Measurements from ENCODE around the gene GGT5.
A peak's percentile ranks its signal among the peaks of the same experiment; 100 is the strongest.
"Not testable (repeated sequence)": the region's sequence is repeated elsewhere in the genome, so short reads cannot be mapped to it uniquely, and the experiment has no call there.

The GGT5 gene, protein sequence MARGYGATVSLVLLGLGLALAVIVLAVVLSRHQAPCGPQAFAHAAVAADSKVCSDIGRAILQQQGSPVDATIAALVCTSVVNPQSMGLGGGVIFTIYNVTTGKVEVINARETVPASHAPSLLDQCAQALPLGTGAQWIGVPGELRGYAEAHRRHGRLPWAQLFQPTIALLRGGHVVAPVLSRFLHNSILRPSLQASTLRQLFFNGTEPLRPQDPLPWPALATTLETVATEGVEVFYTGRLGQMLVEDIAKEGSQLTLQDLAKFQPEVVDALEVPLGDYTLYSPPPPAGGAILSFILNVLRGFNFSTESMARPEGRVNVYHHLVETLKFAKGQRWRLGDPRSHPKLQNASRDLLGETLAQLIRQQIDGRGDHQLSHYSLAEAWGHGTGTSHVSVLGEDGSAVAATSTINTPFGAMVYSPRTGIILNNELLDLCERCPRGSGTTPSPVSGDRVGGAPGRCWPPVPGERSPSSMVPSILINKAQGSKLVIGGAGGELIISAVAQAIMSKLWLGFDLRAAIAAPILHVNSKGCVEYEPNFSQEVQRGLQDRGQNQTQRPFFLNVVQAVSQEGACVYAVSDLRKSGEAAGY

DNA sequence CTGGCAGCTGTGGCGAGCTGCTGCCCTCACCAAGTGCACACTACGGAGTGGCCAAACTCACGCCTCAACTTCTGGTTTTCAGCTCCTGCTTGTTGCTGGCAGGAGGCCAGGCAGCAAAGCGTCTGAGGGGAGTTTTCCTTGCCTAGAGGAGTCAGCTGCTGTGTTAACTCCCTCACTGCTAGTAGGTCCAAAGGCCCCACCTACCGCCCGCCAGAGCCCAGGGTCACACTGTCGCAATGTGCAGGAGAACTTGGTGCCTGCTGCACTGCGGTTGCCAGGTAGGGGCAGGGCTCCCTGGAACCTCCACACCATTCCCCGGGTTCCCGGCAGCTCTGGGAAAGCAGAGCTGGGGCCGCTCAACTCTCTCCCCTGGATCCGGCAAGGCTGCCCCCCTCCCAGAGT lies at the start of gene GGT5:
GGT5 (minus strand) TSS at position 53 of the 402 bp plus-strand sequence. CDS start 357 bp downstream, outside the sequence.
- Mint-ChIP-seq H3K4me1 (peaks cover 24% of the 10 kb centered on the region), H3K4me3 (peak within 1 kb of the TSS; percentile 3)
- H3K9me3 Mint-ChIP-seq; ATAC-seq (replicated peaks; ENCODE audit: extremely low read depth, poor library complexity, severe bottlenecking); DNase-seq (ENCODE audit: low spot score in 2 of 2); H3K27me3 Mint-ChIP-seq; H3K27ac Mint-ChIP-seq (ENCODE audit: low read depth); H3K36me3 Mint-ChIP-seq (ENCODE audit: insufficient read depth): not testable (repeated sequence)

DNA sequence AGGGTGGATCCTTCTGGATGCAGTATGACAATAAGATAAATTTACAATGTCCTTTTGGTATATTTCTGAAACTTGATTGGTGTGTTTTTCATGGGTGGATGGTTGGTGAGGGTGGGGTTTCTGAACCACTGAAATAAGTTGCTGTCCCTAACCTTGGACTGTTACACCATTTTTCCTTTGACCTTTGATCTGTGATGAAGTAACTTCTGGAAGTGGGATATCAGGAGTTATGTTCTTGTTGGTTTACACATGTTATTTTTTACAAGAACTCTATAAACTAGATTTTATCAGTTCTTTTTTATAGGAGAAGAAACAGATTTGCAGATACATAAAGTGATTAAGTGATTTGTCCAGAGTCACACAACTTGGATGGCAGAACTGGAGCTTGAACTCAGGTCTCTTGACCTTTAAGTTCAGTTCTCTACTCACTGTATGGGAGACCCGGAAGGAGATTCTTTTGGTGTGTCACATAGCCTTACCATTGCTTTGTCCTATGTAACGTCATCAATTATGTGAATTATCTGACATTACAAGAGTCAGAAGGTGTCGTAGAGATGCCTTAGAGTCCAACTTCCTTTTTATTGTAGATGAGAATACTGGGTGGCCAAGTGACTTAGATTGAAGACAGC lies 47.4 kb upstream of the GGT5 start:
- DNase-seq (ENCODE audit: low spot score in 2 of 2); H3K9me3 Mint-ChIP-seq; H3K27me3 Mint-ChIP-seq; H3K4me3 Mint-ChIP-seq; H3K27ac Mint-ChIP-seq (ENCODE audit: low read depth); ATAC-seq (replicated peaks; ENCODE audit: extremely low read depth, poor library complexity, severe bottlenecking); H3K36me3 Mint-ChIP-seq (ENCODE audit: insufficient read depth): not testable (repeated sequence)
- peaks cover 30% of the 10 kb centered on the region for H3K4me1 Mint-ChIP-seq

DNA sequence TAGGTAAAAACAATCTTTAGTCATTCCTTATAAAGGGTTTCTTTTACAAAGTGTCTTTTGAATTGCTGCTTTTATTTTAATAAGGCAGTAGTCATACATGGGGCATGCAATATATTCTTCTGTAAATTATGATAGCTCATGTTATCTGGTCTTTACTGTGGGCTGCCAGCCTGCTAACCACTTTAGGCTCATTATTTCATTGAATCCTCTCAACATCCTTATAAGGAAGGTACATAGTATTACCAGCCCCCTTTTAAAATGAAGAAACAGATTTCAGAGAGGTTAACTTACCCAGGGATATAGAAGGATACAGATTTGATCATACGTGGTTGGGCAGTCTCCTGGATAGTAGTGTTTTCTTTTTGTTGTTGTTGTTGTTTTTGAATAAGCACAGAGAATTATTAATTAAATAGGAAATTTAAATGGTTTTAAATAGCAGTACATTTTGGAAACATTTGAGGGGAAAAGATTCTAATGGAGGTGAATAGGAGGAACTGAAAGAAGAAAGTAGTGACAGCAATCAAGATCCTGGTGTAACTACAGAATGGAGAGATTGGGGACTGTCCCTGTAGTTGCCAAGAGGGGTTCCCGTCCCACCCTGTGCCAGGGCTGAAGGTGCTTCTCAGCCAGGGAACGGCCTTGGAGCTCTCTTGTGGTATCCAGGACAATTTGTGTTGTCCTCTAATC lies 46.8 kb upstream of the GGT5 start:
- DNase-seq (ENCODE audit: low spot score in 2 of 2) (no peak), ATAC-seq (replicated peaks; ENCODE audit: extremely low read depth, poor library complexity, severe bottlenecking) (no peak)
- Mint-ChIP-seq H3K27ac (ENCODE audit: low read depth) (no peak overlapping the region), H3K4me3 (no peak overlapping the region), H3K9me3 (no peaks in the 10 kb centered on the region), H3K36me3 (ENCODE audit: insufficient read depth) (peaks cover 1% of the 10 kb centered on the region), H3K27me3 (no peaks in the 10 kb centered on the region), H3K4me1 (peaks cover 35% of the 10 kb centered on the region)

DNA sequence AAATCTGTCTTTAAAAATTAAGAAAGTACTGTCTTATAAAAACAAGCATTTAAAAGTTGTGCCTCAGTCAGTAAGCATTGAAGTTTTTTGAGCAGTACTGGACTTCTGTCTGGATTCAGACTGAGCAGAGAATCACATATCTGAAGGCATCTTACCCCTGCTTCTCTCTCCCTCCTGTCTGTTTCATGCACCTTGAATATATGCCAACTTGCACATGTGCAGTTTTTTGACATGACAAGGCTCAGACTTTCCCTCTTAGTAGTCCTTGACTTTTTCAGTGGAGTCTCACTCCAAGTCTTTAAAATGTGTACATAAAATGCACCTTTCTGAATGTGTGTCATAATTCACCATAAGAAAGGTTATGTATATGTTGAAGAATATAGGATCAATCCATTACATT lies 45.6 kb upstream of the GGT5 start:
- H3K36me3 Mint-ChIP-seq (ENCODE audit: insufficient read depth): peaks cover 1% of the 10 kb centered on the region
- H3K4me1 Mint-ChIP-seq: peaks cover 36% of the 10 kb centered on the region
- H3K9me3 Mint-ChIP-seq: no peaks in the 10 kb centered on the region
- no peak overlapping the region for H3K4me3 Mint-ChIP-seq
- no peak overlapping the region for H3K27ac Mint-ChIP-seq (ENCODE audit: low read depth)
- DNase-seq (ENCODE audit: low spot score in 2 of 2) (no peak), ATAC-seq (replicated peaks; ENCODE audit: extremely low read depth, poor library complexity, severe bottlenecking) (no peak)
- no peaks in the 10 kb centered on the region for H3K27me3 Mint-ChIP-seq

DNA sequence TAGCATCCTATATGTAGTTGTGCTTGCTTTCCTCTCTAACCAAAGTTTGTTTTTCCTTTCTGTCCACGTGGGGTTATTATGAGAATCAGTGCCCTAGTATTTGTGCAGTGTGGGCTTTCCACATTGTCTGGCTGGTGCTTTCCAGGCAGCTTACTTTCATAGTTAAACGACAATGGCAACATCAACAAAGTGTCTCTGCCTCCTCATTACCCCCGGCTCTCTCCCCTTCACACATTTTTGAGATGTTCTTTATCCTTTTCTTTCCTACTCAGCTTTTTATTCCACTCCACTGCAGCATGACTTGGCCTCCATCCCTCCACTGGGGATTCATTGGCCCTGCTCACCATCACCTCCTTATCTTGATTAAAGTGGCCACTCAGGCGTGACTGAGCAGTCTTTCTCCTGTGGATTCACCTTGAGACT lies 44.9 kb upstream of the GGT5 start:
- Mint-ChIP-seq H3K4me1 (peaks cover 43% of the 10 kb centered on the region), H3K27ac (ENCODE audit: low read depth) (no peak overlapping the region), H3K36me3 (ENCODE audit: insufficient read depth) (peaks cover 1% of the 10 kb centered on the region), H3K9me3 (no peaks in the 10 kb centered on the region), H3K27me3 (no peaks in the 10 kb centered on the region), H3K4me3 (no peak overlapping the region)
- ATAC-seq (replicated peaks; ENCODE audit: extremely low read depth, poor library complexity, severe bottlenecking) (no peak), DNase-seq (ENCODE audit: low spot score in 2 of 2) (no peak)

DNA sequence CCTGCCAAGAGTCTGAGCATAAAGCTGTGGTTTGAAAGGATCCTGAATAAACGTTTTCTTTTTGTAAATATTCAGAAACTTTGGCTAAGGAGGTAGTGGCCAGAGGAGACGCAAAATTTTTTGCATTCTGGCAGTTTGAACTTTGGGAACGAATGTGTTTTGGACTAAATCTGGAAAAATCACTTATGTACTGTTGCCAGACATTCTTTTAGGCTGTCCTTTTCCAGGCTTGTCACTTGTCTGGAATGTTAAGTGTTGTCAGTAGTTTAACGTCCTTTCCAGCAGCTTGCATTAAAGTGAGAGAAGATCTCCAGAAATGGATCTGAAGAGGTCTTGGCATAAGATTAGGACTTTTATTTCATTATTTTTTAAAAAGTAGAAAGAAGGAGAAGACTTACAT lies 44.2 kb upstream of the GGT5 start:
- H3K36me3 Mint-ChIP-seq (ENCODE audit: insufficient read depth): peaks cover 1% of the 10 kb centered on the region
- peaks cover 47% of the 10 kb centered on the region for H3K4me1 Mint-ChIP-seq
- ATAC-seq (replicated peaks; ENCODE audit: extremely low read depth, poor library complexity, severe bottlenecking) (no peak), DNase-seq (ENCODE audit: low spot score in 2 of 2) (no peak)
- H3K27ac Mint-ChIP-seq (ENCODE audit: low read depth): no peak overlapping the region
- H3K4me3 Mint-ChIP-seq: no peak overlapping the region
- no peaks in the 10 kb centered on the region for H3K27me3 Mint-ChIP-seq
- H3K9me3 Mint-ChIP-seq: no peaks in the 10 kb centered on the region

DNA sequence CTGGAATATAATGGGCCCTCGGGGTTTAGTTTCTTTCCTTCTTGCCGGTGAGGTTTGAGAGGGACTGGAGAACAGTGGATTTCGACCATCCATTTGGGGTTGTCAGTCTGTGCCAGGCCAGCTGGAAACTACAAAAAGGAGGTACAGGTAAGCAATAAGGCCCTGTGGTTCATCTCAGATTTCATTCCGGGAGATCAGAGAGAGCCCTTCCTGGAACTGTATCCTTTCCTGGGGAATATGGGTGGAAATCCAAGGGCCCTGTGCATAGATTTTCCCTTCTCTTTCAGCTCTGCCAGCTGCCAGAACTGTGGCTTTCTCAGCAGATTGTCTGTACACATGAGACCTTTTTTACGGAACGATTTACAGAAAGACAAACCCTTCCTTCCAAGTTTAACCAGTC lies 42.9 kb upstream of the GGT5 start:
- H3K36me3 Mint-ChIP-seq (ENCODE audit: insufficient read depth): not testable (repeated sequence)

DNA sequence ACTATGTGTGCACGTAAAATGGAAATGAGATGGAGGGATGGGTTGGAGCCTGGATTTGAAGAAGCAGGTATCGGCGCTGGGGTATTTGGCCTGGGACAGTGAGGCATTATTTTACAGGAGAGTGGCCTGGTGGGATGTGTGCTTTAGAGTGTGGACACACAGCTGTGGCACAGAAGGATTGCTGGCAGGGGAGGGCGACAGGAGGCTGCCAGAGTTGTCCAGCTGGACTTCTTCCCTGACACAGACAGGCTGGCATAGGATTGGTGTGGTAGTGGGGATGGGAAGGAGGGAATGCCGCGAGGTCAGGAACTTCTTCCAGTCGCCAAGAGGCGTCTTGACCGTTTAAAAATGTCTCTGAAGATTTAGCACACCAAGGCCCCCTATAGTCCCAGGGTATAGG lies 42.3 kb upstream of the GGT5 start:
- H3K36me3 Mint-ChIP-seq (ENCODE audit: insufficient read depth); ATAC-seq (replicated peaks; ENCODE audit: extremely low read depth, poor library complexity, severe bottlenecking); H3K27me3 Mint-ChIP-seq; DNase-seq (ENCODE audit: low spot score in 2 of 2); H3K9me3 Mint-ChIP-seq; H3K4me3 Mint-ChIP-seq: not testable (repeated sequence)
- Mint-ChIP-seq H3K4me1 (peaks cover 50% of the 10 kb centered on the region), H3K27ac (ENCODE audit: low read depth) (peak overlapping the region; percentile 3)

More for the DNA sequence above, 42.9 kb upstream of the GGT5 start:
- not testable (repeated sequence) for H3K27me3 Mint-ChIP-seq; H3K27ac Mint-ChIP-seq (ENCODE audit: low read depth); H3K4me3 Mint-ChIP-seq; DNase-seq (ENCODE audit: low spot score in 2 of 2); ATAC-seq (replicated peaks; ENCODE audit: extremely low read depth, poor library complexity, severe bottlenecking); H3K9me3 Mint-ChIP-seq
- H3K4me1 Mint-ChIP-seq: peaks cover 50% of the 10 kb centered on the region

DNA sequence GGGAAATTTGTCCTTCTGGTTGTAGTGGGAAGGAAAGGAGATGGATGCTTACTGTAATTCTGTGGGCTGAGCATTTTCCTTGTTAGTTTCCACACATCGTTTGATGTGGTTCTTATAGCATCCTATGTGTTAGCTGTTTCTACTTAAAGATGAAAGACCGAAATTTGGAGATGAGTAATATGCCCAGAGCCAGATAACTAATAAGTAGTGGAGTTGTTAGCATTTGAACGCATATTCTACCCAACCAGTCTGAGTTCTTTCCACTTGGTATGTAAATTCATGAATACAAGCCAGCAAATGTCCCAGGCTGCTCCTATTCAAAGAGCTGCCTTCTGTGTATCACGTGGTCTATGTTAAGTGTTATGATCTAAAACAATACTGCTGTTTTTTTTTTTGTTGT lies 40.4 kb upstream of the GGT5 start:
- Mint-ChIP-seq H3K9me3 (no peaks in the 10 kb centered on the region), H3K4me1 (peaks cover 40% of the 10 kb centered on the region), H3K27ac (ENCODE audit: low read depth) (peak overlapping the region; percentile 7), H3K36me3 (ENCODE audit: insufficient read depth) (peaks cover 2% of the 10 kb centered on the region), H3K4me3 (peak overlapping the region; percentile 4), H3K27me3 (no peaks in the 10 kb centered on the region)
- no peak for DNase-seq (ENCODE audit: low spot score in 2 of 2)
- peak; percentile 66 for ATAC-seq (replicated peaks; ENCODE audit: extremely low read depth, poor library complexity, severe bottlenecking)

DNA sequence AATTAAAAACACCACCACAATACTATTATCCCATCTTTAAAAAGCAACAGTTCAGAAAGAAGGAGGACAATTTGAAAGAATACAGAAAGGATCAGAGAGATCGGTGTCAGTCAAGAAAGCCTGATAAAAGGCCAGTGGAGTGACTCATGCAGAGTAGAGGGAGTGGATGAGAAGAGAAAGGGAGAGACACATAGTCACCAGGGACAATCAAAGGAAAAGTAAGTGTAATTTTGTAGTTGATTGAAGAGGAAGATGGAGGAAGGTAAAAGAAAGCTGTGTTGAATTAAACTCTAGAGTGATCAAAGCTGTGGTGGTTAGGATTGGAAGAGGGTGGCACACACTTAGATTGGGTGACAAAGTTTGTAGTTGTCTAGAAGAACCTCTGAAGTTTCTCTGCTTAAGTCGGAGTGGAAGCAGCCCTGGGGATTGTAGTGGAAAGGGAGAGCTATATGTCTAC lies 39.9 kb upstream of the GGT5 start:
- H3K27ac Mint-ChIP-seq (ENCODE audit: low read depth): peak overlapping the region; percentile 7
- DNase-seq (ENCODE audit: low spot score in 2 of 2) (no peak), ATAC-seq (replicated peaks; ENCODE audit: extremely low read depth, poor library complexity, severe bottlenecking) (peak; percentile 64)
- H3K9me3 Mint-ChIP-seq: no peaks in the 10 kb centered on the region
- H3K4me1 Mint-ChIP-seq: peaks cover 38% of the 10 kb centered on the region
- peak overlapping the region; percentile 4 for H3K4me3 Mint-ChIP-seq
- peaks cover 2% of the 10 kb centered on the region for H3K36me3 Mint-ChIP-seq (ENCODE audit: insufficient read depth)
- H3K27me3 Mint-ChIP-seq: no peaks in the 10 kb centered on the region

DNA sequence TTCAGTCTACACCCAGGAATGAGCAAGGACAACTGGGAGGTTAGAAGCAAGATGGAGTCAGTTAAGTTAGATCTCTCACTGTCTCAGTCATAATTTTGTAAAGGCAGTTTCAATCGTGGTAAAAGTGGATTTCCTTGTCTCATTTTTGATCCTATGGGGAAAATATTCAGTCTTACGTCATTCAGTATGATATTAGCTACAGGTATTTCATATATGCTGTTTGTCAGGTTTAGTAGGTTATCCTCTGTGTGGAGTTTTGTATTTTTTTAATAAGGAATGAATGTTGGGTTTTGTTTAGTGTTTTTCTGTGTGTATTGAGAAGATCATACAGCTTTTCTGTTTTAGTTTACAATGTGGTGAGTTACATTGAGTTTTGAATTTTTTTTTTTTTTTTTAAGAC lies 37.5 kb upstream of the GGT5 start:
- Mint-ChIP-seq H3K9me3 (no peaks in the 10 kb centered on the region), H3K4me1 (peaks cover 40% of the 10 kb centered on the region), H3K4me3 (no peak overlapping the region), H3K36me3 (ENCODE audit: insufficient read depth) (peaks cover 4% of the 10 kb centered on the region), H3K27ac (ENCODE audit: low read depth) (no peak overlapping the region), H3K27me3 (no peaks in the 10 kb centered on the region)
- no peak for DNase-seq (ENCODE audit: low spot score in 2 of 2)
- ATAC-seq (replicated peaks; ENCODE audit: extremely low read depth, poor library complexity, severe bottlenecking): no peak

DNA sequence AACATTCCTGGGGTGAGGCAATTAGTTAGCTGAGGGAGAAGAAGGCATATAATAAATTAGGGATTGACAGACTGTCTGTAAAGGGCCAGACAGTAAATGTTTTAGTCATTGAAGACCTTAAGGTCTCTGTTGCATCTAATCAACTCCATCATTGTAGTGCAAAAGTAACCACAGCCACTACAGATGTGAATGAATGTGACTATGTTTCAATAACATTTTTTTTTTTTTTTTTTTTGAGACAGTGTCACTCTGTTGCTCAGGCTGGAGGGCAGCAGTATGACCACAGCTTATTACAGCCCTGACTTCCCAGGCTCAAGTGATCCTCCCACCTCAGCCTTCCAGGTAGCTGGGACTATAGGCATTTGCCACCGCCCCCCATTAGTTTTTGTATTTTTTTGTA lies 35.5 kb upstream of the GGT5 start:
- H3K4me1 Mint-ChIP-seq: peaks cover 42% of the 10 kb centered on the region
- not testable (repeated sequence) for H3K27me3 Mint-ChIP-seq; H3K4me3 Mint-ChIP-seq; H3K27ac Mint-ChIP-seq (ENCODE audit: low read depth); H3K9me3 Mint-ChIP-seq; ATAC-seq (replicated peaks; ENCODE audit: extremely low read depth, poor library complexity, severe bottlenecking); DNase-seq (ENCODE audit: low spot score in 2 of 2)
- H3K36me3 Mint-ChIP-seq (ENCODE audit: insufficient read depth): peaks cover 10% of the 10 kb centered on the region
